ENCODE measurements around the gene DUSP3.

DNA sequence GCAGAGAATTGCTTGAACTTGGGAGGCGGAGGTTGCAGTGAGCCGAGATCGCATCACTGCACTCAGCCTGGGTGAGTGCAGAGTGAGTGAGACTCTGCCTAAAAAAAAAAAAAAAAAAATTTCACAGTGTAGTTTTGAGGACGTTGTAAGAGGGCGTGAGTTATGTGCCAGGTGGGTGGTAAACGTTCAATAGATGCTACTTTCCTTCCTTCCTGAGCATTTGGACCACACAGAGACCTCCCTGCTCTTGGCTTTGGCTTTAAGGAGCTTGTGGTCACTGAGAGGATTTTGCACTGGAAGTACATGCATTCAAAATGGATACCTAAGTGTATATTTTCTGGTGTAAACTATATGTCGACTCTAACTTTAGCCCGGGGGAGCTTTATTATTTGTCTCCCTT, 50.7 kb downstream of the DUSP3 start:
- TF ChIP-seq, protein P1, sequence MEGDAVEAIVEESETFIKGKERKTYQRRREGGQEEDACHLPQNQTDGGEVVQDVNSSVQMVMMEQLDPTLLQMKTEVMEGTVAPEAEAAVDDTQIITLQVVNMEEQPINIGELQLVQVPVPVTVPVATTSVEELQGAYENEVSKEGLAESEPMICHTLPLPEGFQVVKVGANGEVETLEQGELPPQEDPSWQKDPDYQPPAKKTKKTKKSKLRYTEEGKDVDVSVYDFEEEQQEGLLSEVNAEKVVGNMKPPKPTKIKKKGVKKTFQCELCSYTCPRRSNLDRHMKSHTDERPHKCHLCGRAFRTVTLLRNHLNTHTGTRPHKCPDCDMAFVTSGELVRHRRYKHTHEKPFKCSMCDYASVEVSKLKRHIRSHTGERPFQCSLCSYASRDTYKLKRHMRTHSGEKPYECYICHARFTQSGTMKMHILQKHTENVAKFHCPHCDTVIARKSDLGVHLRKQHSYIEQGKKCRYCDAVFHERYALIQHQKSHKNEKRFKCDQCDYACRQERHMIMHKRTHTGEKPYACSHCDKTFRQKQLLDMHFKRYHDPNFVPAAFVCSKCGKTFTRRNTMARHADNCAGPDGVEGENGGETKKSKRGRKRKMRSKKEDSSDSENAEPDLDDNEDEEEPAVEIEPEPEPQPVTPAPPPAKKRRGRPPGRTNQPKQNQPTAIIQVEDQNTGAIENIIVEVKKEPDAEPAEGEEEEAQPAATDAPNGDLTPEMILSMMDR (IDR thresholded peaks at IDR 0.05; ENCODE audit: poor library complexity, severe bottlenecking), result no peak
- TF ChIP-seq EP300 (conservative IDR thresholded peaks at IDR 0.05; ENCODE audit: poor library complexity, severe bottlenecking) (no peak), POLR2AphosphoS5 (IDR thresholded peaks at IDR 0.05) (no peak), MXI1 (conservative IDR thresholded peaks at IDR 0.05; ENCODE audit: poor library complexity, severe bottlenecking) (no peak), TAF1 (IDR thresholded peaks at IDR 0.05; ENCODE audit: low read depth) (no peak), RAD21 (conservative IDR thresholded peaks at IDR 0.05) (no peak), EZH2 (IDR thresholded peaks at IDR 0.05; ENCODE audit: borderline replicate concordance, insufficient read depth, low read length, poor library complexity, severe bottlenecking) (no peak), SMC3 (conservative IDR thresholded peaks at IDR 0.05; ENCODE audit: poor library complexity) (no peak)
- TF ChIP-seq, protein P2, sequence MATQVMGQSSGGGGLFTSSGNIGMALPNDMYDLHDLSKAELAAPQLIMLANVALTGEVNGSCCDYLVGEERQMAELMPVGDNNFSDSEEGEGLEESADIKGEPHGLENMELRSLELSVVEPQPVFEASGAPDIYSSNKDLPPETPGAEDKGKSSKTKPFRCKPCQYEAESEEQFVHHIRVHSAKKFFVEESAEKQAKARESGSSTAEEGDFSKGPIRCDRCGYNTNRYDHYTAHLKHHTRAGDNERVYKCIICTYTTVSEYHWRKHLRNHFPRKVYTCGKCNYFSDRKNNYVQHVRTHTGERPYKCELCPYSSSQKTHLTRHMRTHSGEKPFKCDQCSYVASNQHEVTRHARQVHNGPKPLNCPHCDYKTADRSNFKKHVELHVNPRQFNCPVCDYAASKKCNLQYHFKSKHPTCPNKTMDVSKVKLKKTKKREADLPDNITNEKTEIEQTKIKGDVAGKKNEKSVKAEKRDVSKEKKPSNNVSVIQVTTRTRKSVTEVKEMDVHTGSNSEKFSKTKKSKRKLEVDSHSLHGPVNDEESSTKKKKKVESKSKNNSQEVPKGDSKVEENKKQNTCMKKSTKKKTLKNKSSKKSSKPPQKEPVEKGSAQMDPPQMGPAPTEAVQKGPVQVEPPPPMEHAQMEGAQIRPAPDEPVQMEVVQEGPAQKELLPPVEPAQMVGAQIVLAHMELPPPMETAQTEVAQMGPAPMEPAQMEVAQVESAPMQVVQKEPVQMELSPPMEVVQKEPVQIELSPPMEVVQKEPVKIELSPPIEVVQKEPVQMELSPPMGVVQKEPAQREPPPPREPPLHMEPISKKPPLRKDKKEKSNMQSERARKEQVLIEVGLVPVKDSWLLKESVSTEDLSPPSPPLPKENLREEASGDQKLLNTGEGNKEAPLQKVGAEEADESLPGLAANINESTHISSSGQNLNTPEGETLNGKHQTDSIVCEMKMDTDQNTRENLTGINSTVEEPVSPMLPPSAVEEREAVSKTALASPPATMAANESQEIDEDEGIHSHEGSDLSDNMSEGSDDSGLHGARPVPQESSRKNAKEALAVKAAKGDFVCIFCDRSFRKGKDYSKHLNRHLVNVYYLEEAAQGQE (IDR thresholded peaks at IDR 0.05; ENCODE audit: borderline replicate concordance), result no peak

Data from neural cell (in vitro differentiated cells).